ENCODE data around the gene TMEM213. TPM values are rescaled to one million over a fixed set of nuclear protein-coding genes. Genes with fewer than 3 reads are reported as not detected.

The TMEM213 gene, protein sequence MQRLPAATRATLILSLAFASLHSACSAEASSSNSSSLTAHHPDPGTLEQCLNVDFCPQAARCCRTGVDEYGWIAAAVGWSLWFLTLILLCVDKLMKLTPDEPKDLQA
- not detected in 2 replicates for total RNA-seq

DNA sequence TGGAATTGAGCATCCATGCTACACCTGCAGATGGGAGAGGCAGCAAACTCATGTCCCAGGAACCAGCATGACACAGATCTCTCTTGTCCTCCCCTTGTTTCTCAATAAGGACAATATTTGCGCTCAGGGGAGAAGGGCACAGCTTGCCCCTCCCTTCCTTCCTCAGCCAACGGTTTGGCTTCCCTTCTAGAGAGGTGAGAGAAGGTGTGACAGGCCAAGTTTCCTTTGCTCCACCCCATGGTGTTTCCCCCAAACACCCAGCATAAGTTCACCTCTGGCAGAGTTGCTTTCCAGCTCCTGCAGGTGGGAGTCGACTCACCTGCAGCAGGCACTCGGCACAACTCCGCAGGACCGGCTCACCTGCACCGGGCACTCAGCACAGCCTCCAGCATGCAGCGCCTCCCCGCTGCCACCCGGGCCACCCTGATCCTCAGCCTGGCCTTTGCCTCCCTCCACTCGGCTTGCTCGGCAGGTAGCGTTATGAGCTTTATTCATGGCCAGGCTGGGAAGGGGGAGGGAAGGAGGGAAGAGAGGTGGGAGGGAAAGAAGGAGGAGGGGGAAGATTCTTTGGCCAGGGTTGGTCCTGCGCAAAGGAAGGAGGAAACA is at the start of gene TMEM213, which contains the start of gene ATP6V0A4:
Gene TMEM213, plus strand, starts transcription at position 280 of the 606 bp plus-strand sequence. Its CDS starts 111 bp downstream, at position 391.
Gene ATP6V0A4, minus strand, starts transcription at position 482 of the 606 bp plus-strand sequence. CDS start 26,949 bp downstream, outside the sequence.

Other genes with a start within 250 kb of the TMEM213 start
- not detected in 2 replicates for gene SVOPL, start 96.6 kb upstream of the TMEM213 start, total RNA-seq
- not detected in 2 replicates for gene ATP6V0A4, start 202 bp downstream of the TMEM213 start, total RNA-seq
- 1.2 and 1.4 TPM in 2 replicates for gene KIAA1549, start 183.4 kb downstream of the TMEM213 start, total RNA-seq
- gene ZC3HAV1L, start 238.0 kb downstream of the TMEM213 start, total RNA-seq: 1.4 and 9.2 TPM in 2 replicates

Data from myometrial cell (primary cell).